GM21737 (cell line): ENCODE data around the gene PXDC1.

Experiments used
- ATAC-seq: cut with Tn5 transposase; IDR thresholded peaks from one replicate; pipeline ENCODE4 v1.9.1; 2021; ENCODE audit warnings: mild to moderate bottlenecking, moderate library complexity; ENCODE audit not compliant: unreplicated experiment

Gene PXDC1

DNA sequence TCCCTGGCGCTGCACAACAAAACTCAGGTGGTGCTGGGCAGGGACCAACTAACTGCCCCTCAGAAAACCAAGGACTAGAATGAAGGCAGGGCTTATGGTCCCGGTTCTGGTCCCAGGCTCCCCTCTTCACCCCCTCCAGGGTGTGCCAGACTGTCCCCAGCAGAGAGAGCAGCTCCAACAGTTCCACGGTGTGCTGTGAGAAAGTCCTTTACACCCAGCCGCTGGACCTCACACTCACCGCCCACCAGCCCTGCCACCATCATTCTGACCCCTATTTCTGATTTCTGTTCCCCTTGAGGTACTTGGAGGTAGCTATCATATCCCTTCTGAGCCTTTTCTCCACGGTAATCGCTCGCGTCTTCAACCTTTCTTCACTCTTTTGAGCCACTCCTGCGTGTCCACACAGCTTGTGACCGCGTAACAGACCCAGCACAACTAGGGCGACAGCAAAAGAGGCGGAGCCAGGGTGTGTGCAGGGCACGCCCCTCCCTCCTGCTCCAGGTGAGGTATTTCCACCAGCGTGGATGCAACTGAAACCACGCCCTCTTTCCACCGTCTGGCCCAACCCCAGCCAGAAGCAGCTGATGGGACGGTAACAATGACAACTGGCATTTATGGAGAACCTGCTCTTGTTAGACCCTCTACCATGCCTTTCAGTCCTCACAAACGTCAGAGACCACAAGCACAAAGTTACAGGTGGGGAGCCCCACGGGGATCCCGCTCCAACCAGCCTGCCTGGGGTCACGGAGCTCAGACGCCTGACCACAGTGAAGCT, 2.3 kb downstream of the PXDC1 start:
- ATAC-seq = no peak

DNA sequence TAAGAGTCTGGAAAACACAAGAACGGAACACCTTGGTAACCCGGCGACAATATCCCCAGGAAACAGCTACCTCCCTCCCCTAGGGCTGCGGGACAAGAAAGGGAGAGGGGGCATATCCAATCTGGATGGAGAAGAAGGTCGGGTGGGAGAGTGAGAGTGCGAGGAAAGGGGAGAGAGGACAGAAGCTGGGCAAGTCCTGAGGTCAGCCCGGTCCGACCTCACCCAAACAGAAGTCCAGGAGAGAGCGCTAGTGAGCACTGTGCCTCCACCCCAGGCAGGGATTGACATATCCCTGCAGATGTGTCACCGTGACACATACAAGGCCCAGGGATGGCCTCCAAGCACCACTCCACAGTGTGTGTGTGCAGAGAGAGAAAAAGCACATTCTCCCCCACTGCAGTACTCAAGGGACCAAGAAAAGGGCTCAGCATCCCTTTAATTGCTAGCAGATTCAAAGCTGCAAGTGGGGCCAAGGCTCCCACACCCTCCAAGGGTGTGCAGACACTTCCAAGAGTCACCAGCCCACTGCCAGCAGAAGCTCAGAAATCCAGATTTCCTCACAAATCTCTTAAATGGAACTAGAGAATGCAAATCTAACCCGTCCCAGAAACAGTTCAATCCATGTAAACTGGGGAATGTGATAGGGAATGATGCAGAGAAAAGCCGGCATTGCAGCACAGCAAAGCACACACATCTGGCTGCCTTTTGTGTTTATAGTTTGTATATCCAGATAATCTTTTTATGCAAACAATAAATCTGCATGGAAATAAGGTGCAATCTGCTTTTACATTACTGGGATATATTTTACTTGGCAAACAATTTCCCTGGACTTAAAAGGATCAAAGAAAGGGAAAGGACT, 3.1 kb downstream of the PXDC1 start:
- ATAC-seq = no peak

DNA sequence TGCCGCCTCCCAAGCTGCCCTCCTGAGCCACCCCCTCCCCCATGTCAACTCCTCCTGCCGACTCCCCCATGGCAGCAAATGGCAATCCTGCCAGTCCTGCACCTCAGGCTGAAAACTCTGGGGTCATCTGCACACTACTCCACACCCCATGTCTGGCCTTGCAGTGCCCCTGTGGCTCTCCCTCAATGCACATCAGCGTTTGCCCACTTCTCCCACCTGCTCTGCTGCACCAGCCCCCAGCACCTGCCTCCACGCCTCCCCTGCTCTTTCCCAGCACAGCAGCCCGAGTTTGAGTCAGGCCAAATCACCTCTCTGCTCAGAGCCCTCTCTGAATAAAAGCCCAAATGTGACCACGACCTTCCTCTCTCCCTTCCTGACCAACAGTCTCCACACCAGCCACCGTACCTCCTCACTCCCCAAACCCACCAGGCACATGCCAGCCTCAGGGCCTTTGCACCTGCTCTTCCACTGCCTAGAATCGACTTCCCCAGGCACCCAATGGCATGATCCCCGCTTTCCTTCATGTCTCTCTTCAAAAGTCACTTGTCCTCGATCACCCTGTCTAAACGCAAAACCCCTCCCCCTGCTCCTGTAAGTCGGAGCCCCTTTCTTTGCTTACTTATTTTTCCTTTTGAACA, 4.3 kb downstream of the PXDC1 start:
- ATAC-seq = no peak

DNA sequence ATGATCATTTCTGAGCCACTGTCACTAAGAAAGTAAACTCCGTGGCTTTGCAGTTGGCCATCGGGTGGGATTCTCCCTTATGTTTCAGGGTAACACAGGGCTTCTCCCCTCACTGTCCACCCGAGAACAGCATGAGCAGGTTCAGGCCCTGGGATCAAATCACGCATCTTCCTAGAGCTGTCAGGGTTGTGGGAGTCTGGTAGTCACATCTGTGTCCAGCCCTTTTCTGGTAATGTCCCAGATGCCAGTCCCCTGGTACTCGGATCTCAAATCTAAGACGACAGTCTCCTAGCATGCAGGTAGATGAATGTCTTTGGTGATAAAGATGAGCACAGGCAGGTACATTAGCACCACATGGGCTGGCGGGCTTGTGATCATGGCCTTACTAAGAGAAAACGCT, 4.8 kb downstream of the PXDC1 start:
- no peak for ATAC-seq

DNA sequence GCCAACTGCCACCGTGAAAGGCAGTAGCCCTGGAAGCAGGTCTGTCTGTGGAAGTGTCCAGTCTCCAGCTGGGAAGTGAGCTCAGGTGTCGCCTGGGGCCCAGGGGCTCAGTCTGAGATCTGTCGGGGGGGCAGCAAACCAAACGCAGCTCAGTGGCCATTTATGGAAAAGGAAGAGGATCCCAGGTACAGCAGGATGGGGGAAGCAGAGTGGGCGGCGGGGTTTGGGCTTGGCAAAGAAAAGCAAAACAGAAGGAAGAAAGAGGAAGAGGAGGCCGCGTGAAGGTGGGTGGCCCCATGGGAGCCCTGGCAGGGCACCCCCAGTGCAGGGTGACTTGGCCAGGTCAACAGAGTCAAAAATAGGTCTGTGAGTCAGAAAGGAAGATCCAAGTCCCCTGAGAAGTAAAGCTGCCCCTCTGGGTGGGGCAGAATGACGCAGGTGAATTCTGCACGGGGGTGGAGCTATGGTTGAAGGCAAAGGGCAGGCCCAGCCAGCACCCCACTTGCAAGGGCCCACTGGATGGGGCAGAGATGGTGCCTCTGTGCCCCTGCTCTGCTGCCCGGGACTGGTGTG, 5.3 kb downstream of the PXDC1 start:
- peak; percentile 39 for ATAC-seq

DNA sequence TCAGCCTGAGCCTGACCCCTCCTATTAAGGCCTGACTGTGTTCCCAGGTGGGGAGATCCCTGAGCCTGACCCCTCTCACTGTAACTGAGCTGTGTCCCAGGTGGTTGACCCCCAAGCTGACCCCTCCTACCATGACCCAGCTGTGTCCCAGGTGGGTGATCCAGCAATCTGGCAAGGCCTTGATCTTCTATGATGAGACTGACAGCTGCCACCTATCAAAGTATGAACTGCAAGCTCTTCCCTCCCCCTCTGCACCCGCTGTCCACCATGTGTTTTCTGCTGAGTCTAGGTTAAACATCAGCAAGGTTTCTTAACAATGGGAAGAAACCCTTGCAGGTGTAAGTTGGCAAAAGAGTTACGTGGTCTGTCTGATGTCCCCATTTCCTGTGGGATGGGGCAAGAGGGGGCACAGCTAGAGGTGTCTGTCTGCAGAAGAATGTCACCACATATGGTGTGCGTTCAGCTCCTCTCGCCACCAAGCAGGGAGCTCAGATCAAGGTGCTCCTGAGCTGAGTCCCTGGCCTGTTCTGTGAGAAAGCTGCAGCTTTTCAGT, 5.9 kb downstream of the PXDC1 start:
- ATAC-seq = no peak

DNA sequence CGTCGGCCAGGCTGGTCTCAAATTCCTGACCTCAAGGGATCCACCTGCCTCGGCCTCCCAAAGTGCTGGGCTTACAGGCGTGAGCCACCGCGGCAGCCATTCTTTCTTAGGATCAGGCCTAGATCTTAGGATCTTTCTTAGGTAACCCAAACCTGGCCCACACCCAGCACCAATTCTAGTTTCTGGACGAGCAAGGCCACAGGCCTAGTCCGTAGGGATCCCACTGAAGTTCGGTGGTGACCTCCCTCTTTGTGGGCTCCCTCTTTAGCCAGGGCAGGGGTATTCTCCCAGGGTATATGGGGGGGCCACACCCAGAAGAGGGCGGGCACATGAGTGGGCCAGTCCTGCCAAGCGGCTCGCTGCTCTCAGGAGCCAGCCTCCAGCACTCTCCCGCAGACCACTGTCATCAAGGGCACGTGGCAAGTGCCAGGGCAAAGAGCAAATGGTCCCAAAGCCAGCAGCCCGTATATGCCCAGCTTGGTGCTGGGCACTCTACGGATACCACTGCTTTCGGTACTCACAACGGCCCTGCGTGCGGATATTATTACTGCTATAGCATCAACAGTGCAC, 6.5 kb downstream of the PXDC1 start:
- no peak for ATAC-seq

DNA sequence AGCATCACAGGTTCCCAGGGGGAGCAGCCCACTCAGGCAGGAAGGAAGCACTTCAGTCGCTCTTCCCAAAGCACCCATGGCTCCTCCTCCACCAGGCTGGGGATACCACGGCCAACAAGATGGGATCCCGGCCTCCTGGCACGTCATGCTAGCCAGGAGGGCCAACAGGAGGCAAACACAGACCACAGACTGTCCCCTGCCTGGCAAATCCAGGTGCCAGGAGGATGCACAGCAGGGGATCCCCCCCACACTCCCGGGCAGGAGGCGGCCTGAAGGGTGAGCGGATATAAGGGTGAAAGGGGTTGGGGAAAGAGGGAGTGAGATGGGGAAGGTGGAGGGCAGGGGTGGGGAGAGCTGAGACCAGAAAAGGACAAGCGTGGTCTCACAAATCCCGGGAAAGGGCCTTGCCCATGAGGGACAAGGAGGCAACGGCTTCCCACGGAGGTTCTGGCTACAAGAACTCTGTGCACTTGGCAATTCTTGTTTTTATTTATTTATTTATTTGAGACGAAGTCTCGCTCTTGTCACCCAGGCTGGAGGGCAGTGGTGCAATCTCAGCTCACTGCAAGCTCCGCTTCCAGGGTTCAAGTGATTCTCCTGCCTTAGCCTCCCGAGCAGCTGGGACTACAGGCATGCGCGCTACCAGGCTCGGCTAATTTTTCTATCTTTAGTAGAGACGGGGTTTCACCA, 7.2 kb downstream of the PXDC1 start:
- no peak for ATAC-seq

DNA sequence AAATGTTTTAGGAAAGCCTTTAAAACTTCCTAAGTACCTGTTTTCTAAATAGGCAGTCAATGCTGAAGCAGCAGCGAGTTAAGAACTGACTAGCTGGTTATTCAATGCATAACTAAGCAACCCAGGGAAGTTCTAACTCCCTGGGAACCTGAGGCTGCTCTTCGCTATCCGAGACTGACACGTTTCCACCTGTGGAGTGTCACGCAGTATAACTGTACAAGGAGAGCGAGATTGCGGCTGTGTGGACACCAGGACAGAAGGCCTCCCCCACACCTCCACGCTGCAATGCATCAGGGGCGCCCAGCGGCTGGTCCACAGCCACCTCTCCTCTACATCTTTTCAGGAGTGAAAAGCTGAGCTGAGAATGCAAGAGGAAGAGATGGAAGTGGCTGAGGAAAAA, 8.0 kb downstream of the PXDC1 start:
- ATAC-seq = no peak

DNA sequence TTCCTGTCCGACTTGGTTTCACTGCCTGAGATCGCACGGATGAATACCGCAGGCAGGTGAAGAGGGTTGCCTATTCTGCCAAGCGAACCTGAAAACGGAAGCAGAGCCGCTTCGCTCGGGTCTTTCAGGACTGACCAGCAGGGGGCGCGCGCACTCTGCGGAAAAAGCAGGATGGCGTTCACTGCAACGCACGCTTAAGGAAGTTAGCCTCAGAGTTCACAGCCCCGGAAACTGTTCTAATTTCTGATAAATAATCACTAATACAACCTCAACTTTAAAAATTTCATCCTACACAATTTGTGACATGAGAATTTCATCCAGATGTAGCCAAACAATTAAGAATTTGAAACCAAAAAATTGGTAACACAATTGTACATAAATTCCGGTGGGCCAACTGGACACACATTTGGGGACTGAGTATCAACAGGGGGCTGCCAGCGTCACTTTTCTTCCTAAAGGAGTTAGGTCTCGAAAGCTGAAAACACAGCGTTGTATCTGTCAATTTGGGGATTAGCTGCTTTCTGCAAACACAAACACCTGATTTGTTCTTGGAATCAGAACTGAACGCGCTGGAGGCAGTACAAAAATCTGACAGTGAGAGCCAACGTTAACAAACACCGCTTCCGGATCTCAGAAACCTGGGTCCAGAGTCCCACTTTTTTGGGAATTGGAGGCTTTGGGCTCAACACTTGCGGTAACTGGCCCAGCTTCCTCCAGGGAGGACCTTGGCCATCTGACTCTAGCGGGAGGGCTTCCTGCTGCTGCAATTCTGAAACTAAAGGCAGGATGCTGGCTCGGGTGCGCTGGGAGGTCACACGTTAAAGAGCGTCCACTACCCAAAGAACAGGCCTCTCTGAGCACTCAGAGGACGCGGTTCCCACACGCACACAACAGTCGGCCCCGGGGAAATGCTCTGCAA, 8.8 kb downstream of the PXDC1 start:
- ATAC-seq = peak; percentile 52

DNA sequence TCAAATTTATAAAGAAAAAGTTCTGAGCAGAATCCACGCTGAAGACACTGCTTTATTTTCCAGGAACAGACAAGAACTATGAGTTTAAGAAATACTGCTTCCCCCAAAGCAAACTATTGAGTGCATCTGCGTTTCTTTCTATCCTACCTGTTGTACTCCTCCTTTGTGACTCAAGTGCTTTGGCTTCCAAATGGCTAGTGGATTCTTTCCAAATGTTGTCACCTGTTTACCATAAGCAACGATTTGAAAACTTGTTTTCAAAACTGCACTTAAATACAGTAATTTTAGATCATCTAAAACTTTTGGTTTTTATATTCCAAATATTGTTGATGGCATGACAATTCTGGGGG, 9.5 kb downstream of the PXDC1 start:
- ATAC-seq = no peak

DNA sequence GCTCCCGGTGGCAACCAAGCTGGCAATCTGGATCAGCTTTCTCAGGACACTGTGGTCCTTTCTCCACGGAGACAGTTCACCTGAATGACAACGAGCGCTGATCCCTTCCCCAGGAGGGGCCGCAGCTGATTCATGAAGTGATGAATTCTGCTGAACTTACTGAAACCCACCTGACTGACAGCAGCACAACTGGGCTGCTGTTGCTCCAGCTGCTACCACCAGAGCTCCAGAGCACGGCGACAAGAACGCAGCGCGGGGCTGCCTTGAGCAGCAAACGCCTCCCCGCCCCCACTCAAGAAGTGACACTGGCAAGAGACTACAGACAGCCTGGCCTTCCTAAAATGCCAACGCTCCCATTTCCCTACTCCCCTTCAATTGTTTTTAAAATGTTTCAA, 10.0 kb downstream of the PXDC1 start:
- ATAC-seq = no peak

DNA sequence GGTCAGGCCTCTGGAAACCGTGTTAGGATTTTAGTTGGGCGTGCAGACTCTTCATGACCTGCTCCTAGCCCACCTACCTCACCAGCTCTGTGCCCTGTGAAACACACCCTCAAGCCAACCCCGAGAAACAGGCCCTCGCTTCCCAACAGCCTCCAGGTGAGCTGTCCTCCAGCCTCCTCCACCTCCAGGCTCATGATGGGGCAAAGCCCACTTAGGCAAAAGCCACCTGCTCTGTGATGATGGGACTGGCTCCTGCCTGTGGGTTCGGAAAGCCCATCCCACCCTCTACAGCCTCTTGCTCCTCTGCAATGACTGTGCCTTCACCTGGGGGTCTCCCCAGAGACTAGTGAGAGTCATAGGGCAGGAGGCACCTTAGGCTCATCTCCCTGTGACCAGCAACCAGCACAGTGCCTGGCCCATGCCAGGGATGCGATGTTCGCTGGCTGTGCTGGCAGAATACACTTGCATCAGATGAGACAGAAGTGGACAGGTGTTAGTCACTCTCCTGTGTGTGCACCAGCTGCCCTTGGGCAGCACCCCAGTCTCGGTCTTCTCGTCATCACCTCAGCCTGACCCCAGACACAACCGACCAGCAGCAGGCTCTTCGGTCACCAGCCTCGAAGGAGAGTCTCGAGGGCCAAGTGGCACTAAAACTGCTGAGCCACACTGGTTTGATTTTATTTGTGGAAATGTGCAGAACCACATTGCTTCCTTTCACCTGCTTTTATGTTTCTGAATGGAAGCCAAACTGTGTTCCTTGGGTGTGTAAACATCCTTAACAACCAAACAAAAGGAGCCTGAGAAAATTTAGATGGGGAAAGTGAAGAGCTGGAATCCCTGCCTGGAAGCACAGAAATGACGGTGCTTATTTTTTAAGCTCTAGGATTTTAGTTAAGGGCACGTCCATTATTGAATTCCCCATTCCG, 10.7 kb downstream of the PXDC1 start:
- ATAC-seq = no peak

DNA sequence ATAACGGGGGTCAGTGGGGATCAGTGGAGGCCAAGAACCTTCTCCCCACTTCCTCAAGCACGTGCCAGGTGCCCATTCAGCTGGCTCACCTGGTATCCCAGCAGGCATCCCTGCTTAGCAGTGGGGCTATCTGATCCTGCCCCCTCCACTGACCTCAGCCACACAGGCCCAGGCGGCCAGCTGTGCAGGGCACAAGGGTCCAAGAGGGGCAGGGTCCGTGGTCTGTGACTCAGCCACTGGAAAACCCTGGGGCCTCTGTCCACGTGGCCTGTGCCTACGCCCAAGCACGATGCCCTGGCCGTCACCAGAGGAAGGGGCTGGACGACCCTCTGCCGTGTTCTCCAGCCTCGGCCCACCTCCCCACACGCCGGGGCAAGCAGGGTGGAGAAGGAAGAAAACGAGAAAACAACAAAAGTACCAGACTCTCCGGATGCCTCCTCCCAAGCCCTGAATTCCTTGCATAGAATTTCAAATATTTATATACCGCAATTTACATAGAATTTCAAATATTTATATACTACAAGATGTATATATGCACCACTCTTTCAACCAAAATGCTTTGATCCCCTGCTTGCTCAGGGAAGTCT, 12.1 kb downstream of the PXDC1 start:
- ATAC-seq = no peak

DNA sequence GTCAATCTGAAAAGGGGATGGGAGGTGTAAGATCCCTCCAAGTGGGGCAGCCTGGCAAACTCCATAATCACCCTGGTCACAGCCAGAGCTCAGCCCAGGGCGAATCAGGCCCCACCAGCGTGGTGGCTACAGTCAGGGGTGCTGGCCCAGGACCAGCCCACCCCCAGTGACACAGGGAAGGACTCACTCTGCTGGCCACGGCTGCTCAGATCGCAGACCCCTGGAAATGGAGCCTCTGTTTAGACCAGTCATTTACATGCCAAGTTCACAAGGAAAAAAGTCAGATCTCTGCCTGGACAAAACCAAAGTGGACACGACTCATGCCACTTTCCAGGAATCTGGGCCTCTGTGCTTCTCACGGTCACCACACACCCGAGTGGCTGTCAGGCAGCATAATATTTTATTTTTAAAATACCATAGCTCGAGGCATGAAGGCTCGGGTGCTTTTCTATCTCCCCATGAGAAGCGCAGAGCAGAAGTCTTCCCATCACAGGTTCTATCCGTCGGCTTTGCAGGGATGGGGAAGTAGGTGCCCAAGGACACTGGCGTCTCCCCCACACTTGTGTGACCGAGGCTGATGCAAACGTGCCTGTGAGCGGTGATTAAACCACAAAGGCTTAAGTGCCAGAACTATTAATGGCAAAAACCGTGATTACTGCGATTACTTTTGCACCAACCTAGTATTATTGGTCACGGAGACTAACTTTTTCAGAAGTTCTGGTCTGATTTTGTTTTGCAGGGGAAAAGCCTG, 13.0 kb downstream of the PXDC1 start:
- no peak for ATAC-seq

DNA sequence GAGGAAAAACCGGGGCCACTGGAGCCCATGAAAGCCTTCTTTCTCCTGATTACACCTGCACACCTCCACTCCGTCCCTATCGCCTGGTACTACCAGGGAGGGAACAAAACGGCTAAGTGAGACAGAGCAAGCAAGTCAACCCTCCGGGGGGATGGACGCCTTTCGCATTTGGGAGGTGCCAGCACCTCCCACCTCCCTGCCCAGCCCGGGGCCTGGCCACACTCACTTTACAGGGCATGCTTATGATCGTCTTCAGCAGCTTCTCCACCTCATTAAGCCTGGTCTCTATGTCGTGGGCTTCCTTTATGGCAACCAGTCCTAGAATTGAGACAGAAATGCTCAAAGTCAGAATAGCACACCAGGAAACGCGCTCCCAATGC, 13.7 kb downstream of the PXDC1 start:
- no peak for ATAC-seq

DNA sequence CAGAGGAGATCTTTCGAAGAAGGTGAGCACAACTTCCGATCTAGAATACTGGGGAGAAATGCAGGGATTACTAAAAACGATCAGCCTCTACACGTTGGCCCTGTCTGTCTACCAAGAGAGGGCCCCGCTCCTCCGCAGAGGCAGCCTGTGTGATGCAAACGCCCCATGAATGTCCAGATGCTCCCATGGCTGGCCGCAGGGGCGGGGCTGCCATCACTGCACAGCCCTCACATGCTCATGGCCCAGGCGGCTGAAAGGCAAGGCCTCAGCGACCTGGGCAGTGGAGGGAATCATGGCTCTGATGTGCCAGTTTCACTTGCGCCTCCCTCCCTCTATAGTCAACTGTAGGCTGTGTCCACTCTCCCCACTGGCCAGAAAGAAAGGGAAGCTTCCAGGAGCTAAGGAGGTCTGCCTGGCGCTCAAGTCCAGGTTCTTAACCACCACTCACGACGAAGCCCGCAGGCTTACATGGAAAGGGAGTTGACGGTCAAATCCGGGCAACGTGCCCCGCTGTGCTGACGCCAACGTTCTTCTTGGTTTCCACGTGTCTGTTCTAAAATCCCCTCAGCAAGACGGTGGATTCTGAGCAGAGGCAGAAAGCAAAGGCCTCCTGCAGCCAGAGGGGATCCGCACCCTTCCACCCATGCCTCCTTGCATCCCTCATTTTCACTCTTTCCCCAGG, 14.2 kb downstream of the PXDC1 start:
- ATAC-seq = no peak
